GM12872 (cell line): ENCODE results near the gene PTRH1.

ENCODE experiments used
- TF ChIP-seq, protein P1 (sequence below): IDR thresholded peaks from 3 replicates; pipeline ENCODE4 v1.5.1; 2011; ENCODE audit warnings: low read depth, mild to moderate bottlenecking, low read length, moderate library complexity; ENCODE audit not compliant: insufficient read depth

Gene PTRH1

DNA sequence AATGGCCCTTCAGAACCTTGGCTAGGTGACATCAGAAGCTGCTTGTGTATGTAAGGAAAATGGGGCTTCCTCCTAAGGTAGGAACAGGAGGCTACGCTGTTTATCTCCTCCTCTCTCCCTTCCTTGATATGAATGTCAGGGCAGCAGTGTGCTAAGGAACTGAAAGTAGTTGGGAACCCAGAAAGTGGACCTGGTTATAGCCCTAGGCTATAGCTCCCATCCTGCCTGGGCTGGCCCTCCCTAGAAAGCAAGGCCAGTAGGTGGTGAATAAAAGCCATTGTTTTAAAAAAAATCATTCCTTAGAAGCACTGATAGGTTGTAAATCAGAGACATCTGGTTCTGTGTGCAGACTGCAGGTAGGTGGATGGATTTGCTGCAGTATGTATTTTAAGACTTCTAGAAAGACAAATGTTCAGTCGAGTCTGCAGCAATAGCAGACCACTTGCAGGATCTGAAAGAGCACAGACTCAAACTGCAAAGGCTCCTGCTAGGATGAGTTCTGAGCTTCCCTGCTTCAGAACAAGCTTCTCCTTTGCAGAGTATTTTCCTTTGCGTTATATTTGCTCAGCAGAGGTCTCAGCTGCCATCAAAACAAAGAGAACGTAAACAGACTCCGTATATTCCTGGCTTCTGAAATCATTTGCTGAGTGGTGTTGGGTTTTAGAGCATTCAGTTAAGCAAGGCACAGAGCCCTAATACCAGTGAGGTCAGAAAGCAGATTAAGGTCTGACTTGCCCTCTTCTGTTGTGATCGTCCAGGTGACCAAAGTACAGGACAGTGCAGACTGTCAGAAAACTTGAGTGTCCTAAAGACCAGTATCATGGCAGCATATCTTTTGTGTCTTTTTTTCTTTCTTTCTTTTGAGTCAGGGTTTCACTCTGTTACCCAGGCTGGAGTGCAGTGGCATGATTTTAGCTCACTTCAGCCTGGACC lies 28.7 kb downstream of the PTRH1 start:
- TF ChIP-seq, protein P1, sequence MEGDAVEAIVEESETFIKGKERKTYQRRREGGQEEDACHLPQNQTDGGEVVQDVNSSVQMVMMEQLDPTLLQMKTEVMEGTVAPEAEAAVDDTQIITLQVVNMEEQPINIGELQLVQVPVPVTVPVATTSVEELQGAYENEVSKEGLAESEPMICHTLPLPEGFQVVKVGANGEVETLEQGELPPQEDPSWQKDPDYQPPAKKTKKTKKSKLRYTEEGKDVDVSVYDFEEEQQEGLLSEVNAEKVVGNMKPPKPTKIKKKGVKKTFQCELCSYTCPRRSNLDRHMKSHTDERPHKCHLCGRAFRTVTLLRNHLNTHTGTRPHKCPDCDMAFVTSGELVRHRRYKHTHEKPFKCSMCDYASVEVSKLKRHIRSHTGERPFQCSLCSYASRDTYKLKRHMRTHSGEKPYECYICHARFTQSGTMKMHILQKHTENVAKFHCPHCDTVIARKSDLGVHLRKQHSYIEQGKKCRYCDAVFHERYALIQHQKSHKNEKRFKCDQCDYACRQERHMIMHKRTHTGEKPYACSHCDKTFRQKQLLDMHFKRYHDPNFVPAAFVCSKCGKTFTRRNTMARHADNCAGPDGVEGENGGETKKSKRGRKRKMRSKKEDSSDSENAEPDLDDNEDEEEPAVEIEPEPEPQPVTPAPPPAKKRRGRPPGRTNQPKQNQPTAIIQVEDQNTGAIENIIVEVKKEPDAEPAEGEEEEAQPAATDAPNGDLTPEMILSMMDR: no peak

DNA sequence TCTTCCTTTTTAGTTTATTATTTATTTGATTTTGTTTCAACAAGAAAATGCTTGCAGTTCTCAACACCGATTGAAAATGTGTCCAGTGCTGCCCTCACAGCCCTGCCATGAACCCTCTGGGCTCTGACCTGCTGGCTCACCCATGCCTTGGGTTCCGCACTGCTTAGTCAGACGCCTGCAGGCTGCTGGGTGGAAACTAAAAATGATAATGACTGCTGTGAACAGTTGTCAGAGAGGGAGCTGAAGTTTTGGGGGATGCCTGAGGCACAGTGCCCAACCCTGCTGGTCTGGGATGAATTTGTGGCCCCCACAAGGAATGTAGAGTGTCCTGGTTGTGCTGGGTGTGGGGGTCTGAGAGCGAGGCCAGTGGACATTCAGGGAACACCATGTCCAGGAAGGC lies 30.9 kb downstream of the PTRH1 start:
- TF ChIP-seq, protein P1: no peak

DNA sequence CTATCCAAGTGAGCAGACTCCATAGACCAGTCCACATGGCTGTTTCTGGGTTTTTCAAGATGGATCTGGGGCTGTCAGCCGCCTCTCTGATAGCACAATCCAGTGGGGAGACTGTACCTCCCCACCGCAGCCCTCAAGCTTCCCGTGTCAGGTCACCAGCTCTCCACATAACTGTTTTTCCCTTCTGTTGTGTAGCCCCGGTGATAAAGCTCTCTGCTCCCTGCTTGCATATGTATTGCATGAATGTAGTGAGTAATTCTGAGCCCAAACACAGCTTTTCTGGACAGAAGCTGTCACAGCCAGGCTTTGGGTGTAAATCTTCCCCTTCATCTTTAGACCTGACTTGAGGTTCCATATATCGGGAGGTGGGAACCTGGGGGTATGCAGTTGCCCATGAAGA lies 31.7 kb downstream of the PTRH1 start:
- TF ChIP-seq, protein P1: no peak

DNA sequence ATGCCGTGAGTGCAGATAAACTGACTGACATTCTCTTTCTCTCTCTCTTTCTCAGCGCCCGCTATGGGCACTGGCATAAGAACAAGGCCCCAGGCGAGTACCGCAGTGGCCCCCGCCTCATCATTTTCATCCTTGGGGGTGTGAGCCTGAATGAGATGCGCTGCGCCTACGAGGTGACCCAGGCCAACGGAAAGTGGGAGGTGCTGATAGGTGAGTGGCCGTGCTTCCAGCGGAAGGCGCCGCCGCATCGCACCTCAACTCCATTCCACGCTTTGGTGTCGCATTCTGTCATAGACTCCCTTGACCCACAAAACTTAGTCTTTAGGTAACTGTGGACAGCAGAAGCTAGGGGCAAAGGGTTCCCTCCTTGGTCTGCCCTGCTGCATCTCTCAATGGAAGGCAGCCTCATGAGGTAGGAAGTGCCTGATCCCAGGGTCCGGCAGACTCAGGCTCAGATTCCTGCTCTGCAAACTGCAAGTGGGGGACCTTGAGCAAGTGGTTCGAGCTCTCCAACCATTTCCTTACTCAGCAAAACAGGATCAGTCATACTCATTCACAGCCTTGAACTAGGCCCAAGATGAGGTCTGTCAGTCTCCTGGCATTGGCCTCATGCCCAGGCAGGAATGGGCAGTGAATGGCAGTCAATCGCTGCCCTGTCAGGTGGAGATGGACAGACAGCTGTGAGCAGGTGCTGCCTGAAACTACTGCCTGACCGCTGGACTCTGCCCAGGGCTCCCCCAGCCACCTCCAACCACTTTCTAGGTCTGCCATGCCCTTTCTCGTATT lies 32.9 kb downstream of the PTRH1 start:
- TF ChIP-seq, protein P1: no peak

DNA sequence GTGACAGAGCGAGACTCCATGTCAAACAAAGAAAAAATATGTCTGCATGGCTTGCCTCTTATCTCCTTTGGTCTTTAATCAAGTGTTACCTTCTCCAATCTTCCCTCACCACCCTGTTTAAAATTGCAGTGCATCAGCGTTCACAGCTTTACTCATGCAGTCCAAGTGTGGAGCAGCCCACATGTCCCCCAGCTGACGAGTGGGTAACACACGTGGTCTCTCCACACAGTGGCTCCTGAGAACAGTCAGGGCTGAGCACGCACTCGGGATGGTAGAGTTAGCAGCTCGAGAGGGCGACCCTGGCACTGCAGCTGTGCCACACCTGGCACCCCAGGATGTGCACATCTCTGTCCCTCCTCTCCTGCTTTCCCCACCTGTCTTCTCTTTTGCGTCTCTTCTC lies 34.6 kb downstream of the PTRH1 start:
- TF ChIP-seq, protein P1: no peak

DNA sequence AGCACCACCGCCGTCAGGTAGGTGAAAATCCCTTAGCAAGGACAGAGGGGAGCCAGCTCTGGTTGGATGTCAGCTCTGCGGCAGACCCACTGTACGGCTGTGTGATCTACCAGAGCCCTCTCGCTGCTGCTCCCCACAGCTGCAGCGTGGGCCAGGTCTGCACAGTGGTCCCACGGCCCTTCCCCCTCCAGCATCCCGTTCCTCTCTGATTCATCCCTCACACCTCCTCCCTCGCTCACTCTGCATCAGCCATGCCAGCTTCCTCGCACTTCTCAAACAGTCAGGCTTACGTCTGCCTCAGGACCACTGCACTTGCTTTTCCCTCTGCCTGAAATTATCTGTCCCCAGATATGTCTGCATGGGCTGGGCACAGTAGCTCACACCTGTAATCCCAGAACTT lies 35.2 kb downstream of the PTRH1 start:
- TF ChIP-seq, protein P1: no peak

GRCh38 chr9:127679506-127679905 lies 36.0 kb downstream of the PTRH1 start:
- TF ChIP-seq, protein P1: no peak
